ENCODE data around the gene CUEDC1. TPM values are rescaled to one million over a fixed set of nuclear protein-coding genes. Genes with fewer than 3 reads are reported as not detected.

CUEDC1 gene
- total and polyA plus RNA-seq, 2 donors (not counting 1 experiment from before 2014, with no cell fraction given), result 0.57 TPM; not detected in 1

DNA sequence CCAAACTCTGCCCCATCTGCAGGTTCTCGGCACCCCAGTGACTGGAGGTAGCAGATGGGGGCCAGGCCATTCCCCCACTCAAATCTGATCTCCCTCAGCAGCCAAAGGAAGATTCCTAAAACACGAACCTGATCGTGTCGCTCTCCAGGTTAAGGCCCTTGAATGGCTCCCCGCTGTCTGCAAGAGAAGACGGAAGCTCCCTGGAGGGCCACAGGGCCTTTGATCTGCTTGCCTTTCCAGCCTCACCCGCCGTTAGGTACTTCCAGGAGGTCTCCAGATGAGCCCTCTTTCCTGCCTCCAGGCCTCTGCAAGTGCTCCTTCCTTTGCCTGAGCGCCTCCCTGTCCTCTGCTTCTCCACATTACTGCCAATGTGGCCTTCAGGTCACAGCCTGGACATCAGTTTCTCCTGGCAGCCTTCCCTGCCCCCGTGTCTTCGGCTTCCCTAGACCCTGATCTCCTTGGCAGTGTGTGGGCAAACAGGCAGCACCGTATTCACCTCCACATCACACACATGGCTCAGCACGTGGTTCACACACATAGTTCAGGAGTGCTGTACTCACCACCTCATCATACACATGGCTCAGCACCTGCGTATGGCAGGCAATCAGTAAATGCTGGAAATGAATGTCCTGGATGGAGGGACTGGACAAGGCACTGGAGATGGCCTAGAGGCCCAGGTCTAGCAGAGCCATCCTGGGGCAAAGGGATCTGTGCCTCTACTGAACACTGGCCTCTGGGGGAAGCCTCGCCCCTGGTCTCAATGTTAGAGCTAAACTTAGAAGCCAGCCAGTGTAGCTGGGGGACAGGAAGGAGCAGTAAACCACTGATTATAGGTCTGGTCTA, 79.0 kb downstream of the CUEDC1 start:
- H3K36me3 ChIP-seq (replicated peaks in 1 of 2; ENCODE audit: control extremely low read depth in 1 of 2, control insufficient read depth in 1 of 2, extremely low read depth in 1 of 2, insufficient read depth in 2 of 2, low read length in 1 of 2), result no peaks in the 10 kb centered on the region
- intact Hi-C loops (cut with micrococcal nuclease), result no loop called here
- peaks cover 0 to 66% (median 34%) of the 10 kb centered on the region in 4 experiments for H3K27me3 ChIP-seq (replicated peaks in 1 of 4; ENCODE audit: control extremely low read depth in 1 of 4, control insufficient read depth in 3 of 4, insufficient read depth in 4 of 4, low read length in 3 of 4)
- H3K4me1 Mint-ChIP-seq, result peaks cover 18% of the 10 kb centered on the region
- no peak overlapping the region for H3K4me3 Mint-ChIP-seq
- H4K20me1 ChIP-seq (ENCODE audit: control insufficient read depth, insufficient read depth, low read length, poor library complexity, severe bottlenecking), result no peaks in the 10 kb centered on the region
- no peak overlapping the region for H3K4me2 ChIP-seq (replicated peaks; ENCODE audit: low read depth, low read length, poor library complexity, severe bottlenecking)
- TF ChIP-seq, protein P1, sequence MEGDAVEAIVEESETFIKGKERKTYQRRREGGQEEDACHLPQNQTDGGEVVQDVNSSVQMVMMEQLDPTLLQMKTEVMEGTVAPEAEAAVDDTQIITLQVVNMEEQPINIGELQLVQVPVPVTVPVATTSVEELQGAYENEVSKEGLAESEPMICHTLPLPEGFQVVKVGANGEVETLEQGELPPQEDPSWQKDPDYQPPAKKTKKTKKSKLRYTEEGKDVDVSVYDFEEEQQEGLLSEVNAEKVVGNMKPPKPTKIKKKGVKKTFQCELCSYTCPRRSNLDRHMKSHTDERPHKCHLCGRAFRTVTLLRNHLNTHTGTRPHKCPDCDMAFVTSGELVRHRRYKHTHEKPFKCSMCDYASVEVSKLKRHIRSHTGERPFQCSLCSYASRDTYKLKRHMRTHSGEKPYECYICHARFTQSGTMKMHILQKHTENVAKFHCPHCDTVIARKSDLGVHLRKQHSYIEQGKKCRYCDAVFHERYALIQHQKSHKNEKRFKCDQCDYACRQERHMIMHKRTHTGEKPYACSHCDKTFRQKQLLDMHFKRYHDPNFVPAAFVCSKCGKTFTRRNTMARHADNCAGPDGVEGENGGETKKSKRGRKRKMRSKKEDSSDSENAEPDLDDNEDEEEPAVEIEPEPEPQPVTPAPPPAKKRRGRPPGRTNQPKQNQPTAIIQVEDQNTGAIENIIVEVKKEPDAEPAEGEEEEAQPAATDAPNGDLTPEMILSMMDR (IDR thresholded peaks at IDR 0.05), result no peak
- no peak for TF ChIP-seq EZH2 (IDR thresholded peaks at IDR 0.05; ENCODE audit: borderline replicate concordance, insufficient read depth, low read depth, low read length, poor library complexity, severe bottlenecking)
- POLR2A ChIA-PET, result no interaction called here
- H3K9ac ChIP-seq (ENCODE audit: low read length), result no peak overlapping the region
- H3K4me3 ChIP-seq (ENCODE audit: control extremely low read depth in 1 of 5, extremely low read depth in 1 of 5, insufficient read depth in 1 of 5, low read depth in 2 of 5, low read length in 4 of 5), result no peak overlapping the region
- no peaks in the 10 kb centered on the region for H3K9me3 Mint-ChIP-seq (ENCODE audit: insufficient read depth)
- CTCF ChIA-PET, result interaction anchor here (1.1 to 1.4 kb wide), 2 partner anchors 17 to 19 kb away, joined by 3 to 6 read pairs; no protein-coding TSS in a partner anchor
- H3K4me1 ChIP-seq (ENCODE audit: control insufficient read depth in 2 of 2, insufficient read depth in 2 of 2, low read length in 2 of 2), result peaks cover 26 to 28% of the 10 kb centered on the region in 2 donors
- H3K9me3 ChIP-seq (ENCODE audit: control extremely low read depth in 1 of 3, control insufficient read depth in 2 of 3, insufficient read depth in 1 of 3, low read length in 2 of 3), result peaks cover 0 to 15% (median 0%) of the 10 kb centered on the region in 3 donors
- no peaks in the 10 kb centered on the region for H3K79me2 ChIP-seq (ENCODE audit: control insufficient read depth, insufficient read depth, low read length)
- H3K27me3 Mint-ChIP-seq, result peaks cover 63% of the 10 kb centered on the region
- H3K27ac Mint-ChIP-seq, result no peak overlapping the region
- ATAC-seq (ENCODE audit: low read depth) (no peak), DNase-seq (no peak)
- H2AFZ ChIP-seq (ENCODE audit: insufficient read depth, low read depth, low read length, poor library complexity, severe bottlenecking), result no peak overlapping the region
- WGBS (ENCODE audit: insufficient coverage), result 83% methylated on average over 11 of the region's 15 CpGs
- no peak overlapping the region for H3K27ac ChIP-seq (ENCODE audit: low read length in 2 of 2)

All from B cell (primary cell).